ENCODE results near the gene WIPI1.
"Not testable (repeated sequence)": the region's sequence is repeated elsewhere in the genome, so short reads cannot be mapped to it uniquely, and the experiment has no call there.

DNA sequence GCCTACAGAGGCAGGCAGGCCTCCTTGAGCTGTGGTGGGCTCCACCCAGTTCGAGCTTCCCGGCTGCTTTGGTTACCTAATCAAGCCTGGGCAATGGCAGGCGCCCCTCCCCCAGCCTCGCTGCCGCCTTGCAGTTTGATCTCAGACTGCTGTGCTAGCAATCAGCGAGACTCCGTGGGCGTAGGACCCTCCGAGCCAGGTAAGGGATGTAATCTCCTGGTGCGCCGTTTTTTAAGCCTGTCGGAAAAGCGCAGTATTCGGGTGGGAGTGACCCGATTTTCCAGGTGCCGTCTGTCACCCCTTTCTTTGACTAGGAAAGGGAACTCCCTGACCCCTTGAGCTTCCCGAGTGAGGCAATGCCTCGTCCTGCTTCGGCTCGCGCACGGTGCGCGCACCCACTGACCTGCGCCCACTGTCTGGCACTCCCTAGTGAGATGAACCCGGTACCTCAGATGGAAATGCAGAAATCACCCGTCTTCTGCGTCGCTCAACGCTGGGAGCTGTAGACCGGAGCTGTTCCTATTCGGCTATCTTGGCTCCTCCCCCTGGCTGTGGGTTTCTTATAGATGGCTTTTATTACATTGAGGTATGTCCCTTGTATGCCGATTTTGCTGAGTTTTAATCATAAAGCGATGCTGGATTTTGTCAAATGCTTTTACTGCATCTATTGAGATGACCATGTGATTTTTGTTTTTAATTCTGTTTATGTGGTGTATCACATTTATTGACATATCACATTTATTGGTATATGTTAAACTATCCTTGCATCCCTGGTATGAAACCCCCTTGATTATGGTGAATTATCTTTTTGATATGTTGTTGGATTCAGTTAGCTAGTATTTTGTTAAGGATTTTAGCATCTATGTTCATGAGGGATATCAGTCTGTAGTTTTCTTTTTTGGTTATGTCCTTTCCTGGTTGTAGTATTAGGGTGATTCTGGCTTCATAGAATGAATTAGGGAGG is 43.4 kb downstream of the WIPI1 start:
- TF ChIP-seq CTCF (IDR thresholded peaks at IDR 0.05) = not testable (repeated sequence)
- TF ChIP-seq, protein P1, sequence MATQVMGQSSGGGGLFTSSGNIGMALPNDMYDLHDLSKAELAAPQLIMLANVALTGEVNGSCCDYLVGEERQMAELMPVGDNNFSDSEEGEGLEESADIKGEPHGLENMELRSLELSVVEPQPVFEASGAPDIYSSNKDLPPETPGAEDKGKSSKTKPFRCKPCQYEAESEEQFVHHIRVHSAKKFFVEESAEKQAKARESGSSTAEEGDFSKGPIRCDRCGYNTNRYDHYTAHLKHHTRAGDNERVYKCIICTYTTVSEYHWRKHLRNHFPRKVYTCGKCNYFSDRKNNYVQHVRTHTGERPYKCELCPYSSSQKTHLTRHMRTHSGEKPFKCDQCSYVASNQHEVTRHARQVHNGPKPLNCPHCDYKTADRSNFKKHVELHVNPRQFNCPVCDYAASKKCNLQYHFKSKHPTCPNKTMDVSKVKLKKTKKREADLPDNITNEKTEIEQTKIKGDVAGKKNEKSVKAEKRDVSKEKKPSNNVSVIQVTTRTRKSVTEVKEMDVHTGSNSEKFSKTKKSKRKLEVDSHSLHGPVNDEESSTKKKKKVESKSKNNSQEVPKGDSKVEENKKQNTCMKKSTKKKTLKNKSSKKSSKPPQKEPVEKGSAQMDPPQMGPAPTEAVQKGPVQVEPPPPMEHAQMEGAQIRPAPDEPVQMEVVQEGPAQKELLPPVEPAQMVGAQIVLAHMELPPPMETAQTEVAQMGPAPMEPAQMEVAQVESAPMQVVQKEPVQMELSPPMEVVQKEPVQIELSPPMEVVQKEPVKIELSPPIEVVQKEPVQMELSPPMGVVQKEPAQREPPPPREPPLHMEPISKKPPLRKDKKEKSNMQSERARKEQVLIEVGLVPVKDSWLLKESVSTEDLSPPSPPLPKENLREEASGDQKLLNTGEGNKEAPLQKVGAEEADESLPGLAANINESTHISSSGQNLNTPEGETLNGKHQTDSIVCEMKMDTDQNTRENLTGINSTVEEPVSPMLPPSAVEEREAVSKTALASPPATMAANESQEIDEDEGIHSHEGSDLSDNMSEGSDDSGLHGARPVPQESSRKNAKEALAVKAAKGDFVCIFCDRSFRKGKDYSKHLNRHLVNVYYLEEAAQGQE (IDR thresholded peaks at IDR 0.05; ENCODE audit: insufficient read depth in 1 of 2, low read depth in 2 of 2, low read length in 1 of 2) = not testable (repeated sequence)

Data from Panc1 (cell line).